NK-92 treated with Interleukin-12 subunit alpha and Interleukin-12 subunit beta, amount 100 ng/mL, for 24 hours (cell line): ENCODE data around the gene DHRS1.

Experiments used
- DNase-seq: peaks from one replicate; lab custom pipeline; 2025; lab: John Stamatoyannopoulos, UW

DHRS1 gene

DNA sequence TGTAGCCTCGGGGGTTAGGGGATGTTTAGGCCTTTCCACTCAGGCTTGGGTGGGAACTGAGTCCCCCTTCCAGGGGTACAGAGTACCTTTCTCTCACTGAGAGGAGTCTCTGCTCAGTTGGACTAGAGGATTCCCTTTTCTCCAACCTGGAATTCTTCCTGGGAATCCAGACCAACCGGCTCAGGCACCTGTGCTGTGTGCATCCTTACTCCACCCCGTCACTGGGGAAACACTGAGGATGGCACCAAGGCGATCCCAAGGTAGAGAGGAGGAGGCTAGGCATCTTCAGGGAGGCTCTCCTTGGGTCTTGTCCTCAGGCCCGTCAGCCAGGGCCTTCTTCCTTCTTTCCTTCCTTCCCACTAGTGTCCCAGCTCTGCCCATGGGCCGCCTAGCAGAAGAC is 35.7 kb downstream of the DHRS1 start:
- DNase-seq: no peak

DNA sequence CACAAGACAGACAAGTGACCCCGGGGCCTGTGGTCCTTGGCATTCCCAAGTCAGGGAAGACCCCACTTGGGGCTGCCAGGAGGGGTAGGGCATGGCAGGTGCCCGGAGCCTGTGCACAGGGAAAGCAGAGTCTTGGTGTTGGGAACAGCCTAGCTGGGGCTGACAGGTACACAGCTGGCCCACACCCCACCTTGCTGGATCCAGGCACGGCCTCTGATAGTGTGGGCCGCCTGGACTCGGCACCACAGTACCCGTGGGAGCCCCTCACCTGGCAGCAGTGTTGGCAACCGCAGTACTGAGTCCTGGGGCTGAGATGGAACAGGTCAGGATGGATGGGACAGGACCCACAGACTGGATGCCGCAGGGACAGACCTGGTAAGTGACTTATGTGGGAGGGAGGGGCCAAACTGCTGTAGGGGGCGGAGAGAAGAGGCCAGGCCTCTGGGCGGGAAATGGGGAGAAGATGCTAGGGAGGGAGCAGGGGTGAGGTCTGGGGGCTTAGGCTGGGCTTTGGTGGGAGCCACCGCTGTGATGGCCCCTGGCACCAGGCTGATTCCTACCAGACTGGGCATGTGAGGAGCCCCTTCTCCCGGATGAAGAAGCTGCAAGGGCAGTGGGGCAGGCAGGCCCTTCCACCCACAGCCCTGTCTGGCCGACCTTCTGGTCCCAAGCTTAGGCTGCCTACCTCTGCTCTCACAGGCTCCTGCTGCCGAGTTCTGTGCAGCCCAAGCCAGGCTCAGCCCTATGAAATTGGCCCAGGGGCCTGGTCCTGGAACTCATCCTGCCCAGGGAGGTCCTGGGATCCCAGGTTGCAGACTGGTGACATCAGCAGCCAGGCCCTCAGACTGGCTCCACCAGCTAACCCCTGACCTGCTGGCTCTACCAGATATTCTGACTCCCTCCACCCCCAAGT is 36.5 kb downstream of the DHRS1 start, which contains the start of gene TGM1:
Gene TGM1 (minus strand): TSS at position 357 of the 913 bp plus-strand sequence. CDS start 825 bp downstream, outside the sequence.
- DNase-seq: no peak

DNA sequence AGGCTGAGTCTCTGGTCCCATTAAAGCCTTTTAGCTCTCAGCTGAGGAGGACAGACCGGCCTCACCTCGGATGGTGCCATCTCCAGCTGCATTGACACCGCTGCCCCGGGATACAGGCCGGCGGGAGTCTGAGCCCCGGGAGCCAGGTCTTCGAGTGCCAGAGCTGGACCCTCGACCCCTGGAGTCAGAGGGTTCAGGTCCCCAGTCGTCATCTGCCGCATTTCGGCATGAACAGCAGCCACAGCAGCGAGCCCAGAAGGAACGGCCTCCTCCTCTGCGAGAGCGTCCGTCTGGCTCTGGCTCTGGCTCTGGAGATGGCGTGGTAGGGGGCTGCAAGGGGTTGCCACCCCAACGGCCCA is 37.6 kb downstream of the DHRS1 start:
- DNase-seq: no peak

DNA sequence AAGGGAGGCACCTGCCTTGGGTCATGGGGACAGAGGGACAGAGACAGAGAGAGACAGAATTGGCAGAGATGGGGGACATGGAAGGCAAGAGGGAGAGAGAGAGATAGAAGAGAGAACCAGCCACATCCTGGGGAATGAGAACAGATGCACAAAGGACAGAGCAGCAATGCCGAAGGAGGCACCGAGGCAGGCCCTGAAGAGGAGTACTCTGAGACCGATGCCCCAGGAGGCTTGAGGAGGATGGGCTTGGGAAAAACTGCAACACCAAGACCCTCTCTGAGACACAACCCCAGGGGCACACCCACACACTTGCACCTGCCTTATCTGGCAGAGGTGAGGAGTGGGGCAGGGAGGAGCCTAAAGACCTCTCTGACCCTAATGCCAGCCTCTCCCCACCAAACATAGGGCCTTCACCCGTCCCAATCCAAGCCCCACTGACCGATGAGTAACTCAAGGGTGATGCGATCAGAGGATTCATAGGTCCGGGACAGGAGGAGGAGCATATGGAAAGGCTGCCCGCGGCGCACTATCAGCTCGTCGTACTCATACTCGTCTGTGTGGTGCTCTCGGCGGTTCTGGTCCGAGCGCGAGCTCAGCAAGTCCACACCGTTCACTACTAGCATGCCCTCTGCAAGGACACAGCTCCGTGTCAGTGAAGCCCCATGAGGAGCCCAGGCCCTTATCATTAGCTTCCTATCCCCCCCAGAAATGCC is 38.2 kb downstream of the DHRS1 start:
- DNase-seq: no peak

DNA sequence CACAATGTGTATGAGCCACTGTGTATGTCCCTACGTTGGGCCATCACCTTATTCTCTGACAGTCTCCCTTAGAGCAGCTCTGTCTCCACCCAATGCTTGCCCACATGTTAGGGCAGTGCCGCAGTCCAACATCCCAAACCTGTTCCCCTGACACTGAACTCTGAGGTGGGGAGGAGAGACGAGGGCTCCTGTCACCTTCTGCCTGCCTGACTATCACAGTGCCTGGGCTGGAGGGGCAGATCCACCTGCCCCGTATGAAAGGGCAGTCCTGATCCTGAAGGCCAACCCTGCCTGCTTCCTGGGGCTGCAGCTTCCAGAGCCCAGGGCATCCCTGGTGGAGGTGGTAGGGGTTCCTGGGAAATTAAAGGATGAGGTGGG is 38.8 kb downstream of the DHRS1 start:
- no peak for DNase-seq

DNA sequence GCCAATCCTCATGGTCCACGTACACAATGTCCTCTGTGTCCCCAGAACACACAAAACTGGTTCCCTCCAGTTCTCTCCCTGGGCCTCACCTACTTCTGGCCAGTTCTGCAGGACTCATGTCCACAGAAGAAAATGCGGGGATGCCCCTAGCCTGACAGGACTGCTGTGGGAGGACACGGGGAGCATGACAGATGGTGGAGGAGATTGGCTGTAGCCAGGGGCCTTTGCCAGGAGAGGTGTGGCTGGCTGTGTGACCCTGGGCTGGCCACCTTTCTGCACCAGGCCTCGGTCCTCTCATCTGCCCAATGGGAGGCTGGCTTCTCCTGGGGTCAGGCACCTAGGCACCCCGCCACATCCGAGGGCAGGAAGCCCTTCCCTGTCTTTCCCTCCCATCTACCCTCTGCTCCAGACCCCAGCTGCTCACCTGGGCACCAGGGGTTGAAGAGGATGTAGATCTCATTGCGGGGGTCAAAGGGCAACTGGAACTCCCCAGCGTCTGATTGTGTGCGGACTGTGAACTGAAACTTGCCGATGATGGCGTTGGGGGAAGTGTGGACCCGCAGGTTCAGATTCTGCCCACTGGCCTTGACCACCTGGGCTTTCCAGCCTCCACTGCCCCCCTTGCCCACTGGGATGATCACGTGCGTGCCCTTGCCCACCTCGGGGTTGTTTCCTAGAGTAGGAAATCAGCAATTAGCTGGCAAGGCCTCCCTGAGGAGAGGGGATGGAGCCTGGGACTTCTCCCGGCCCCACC is 39.4 kb downstream of the DHRS1 start:
- DNase-seq: no peak

DNA sequence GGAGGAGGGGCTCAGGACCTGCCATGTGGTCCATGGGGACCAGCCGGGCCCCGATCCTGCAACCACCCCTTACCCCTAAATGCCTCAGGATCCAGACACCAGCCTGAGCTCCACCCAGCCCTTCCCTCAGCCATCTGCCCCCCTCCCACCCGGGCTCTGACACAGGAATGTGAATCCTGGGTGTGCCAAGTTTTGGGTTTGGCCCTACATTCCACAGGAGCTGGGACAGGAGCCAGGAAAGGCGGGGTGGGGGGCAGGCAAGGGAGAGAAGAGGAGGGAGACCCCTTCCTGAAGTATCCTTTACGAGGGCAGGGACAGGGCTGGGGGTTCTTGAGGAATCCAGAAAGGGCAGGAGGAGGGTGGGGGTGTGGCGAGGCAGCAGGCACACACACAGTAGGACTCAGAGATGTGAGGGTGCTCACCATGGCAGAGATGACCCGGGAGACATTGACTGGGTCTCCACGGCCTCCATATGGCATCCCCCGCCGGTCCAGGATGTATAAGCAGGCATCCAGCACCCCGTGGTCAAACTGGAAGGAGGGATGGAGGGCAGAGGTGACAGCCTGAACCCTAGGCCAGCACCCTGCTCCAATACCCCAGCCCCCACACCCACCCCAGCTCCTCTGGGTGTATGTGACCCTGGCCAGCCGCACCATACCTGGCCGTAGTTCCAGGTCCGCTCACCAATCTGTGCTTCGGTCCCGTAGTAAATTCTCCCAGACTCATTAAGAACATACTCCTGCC is 40.1 kb downstream of the DHRS1 start:
- no peak for DNase-seq

DNA sequence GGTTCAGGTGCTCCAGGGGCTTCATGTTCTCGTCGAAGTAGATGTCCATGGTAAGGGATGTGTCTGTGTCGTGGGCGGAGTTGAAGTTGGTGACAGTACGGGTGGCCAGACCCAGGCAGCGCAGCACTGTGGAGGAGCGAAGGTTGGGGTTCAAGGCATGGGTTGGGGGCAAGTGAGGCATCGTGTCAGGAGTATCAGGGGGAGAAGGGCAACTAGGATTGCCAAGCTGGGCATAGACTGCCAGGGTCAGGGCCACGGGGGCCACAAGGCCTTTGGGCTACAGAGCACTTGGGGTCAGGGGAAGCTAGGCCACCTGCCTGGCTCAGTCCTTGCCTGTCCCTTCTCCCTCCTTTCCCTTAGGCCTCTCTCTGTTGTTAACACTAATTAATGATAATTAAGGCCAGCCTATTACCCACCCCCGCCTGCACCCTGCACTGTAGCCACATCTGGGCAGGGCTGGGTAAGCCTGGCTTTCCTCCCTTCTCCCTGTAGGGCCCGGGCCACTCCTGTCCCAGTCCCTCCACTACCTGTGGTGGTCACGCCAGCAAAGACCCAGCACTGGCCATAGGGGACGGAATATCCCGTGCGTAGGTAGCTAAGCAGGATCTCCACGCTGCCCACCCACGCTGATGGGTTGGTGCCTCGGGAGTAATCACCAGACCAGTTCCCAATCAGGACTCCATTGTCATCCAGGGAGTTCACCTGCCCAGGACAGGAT is 40.9 kb downstream of the DHRS1 start:
- DNase-seq: no peak

DNA sequence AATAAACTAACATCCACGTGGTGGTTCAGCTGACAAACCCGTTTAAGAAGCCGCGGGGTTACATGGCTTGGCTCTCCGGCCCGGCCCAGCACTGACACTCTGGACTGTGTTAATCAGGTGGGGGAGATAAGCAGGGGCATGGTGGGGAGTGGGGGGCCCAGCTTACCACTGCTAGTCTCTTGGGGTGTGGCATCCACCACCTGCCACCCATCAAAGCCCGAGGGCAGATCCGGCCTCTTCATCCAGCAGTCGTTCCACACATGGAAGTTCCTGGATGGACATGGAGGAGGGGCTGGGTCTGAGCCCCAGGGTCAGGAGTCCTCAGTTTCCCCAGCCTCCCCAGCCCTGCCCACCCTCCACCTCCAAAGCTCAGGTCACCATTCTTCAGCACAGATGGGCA is 41.5 kb downstream of the DHRS1 start:
- DNase-seq: no peak

DNA sequence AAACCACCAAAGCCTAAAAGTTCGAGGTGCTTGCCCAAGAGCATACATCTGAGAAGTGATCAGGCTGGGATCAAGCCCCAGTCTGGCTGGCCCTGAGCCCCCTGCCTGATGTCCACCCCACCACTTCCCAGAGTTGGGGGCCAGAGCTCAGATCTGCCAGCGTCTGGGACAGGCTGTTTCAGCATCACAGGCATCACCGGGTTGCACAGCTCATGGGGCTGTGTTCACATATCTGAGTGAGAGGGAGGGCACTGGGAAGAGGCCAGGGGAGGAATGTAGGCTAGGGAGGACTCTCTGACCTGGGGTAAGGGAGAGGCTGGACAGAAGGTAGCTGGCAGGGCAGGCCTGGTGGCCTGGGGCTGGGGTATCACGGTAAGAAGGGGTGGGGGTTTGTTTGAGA is 42.6 kb downstream of the DHRS1 start:
- DNase-seq: no peak

DNA sequence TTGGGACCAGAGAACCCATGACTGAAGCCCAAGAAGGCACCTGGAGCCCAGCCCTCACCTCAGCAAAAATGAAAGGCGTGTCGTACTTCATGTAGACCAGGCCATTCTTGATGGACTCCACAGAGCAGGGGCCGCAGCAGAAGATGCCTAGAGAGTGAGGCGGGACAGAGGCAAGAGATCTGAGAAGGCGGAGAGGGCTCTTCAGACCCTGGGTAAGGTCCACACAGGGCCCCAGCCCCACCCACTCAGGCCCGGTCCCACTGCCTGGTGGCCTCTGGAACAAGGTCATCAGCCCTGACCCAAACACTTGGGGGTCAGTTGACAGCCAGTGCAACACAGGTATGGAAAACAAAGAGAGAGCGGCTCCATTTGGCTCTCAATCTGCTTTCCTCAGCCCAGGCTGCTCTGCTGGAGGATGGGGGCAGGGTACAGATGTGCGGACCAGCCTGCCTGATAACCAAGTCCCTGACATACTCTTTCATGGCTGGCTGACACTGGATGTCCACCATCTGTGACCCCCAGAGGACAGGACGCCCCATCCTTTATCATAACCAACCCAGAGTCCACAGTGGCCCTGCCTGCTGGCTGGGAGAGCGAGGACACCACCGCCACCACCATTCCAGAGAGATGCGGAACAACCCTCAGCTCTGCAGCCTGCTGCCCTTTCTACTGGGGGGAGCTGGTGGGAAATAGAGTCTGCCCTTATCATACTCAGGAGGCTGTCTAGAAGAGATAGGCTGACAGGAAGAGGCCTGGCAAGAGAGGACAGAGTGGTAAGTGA is 43.5 kb downstream of the DHRS1 start:
- DNase-seq: no peak

DNA sequence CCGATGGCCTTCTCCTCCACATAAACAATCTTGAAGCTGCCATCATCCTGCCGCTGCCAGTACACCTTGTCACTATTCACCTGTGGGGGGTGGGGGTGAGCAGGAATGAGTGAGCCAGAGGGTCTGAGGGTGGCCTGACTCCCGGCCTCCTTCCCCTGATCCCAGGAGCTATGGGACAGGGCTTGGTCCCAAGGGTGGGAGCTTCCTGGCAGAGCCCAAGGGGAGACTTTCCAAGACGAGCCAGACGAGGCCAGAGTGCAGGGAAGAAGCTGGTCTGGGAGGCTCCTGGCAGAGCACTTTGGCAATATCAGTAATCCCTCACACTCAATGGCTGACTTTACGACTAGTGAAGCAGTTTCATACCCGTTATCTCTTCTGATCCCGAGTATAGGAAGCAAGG is 44.1 kb downstream of the DHRS1 start:
- no peak for DNase-seq

DNA sequence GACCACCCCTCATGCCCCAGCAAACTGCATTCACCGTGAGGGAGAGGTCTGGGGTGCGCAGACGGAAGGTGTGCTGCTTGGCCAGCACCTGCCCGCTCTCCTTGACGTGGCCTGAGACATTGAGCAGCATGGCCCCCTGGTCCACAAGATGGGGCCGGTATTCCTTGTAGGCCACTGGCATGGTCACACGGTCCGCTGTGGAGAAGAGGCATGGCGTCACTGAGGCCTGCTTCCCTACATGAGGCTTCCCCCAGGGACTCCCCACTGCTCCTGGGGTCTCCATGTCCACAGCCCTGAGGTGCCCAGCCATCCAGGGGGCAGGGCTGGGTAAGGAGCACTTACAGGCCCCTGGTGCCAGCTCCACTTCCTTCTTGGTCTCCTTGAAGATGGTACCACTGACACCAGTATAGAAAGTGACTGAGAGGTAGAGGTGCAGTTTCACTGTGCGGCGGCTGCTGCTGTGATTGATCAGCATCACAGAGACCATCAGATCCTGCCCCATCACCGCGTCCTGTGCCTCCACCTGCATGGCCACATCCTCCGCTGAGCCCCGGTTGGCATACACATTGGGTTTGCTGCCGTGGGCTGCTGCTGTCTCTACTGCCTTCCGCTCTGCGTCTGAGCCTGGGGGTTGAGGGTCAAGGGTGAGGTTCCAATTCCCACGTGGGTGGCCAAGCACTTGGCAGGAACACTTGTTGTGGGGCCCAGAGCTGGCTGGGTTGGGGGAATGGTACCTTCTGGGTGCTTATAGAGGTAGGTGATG is 44.8 kb downstream of the DHRS1 start:
- no peak for DNase-seq

DNA sequence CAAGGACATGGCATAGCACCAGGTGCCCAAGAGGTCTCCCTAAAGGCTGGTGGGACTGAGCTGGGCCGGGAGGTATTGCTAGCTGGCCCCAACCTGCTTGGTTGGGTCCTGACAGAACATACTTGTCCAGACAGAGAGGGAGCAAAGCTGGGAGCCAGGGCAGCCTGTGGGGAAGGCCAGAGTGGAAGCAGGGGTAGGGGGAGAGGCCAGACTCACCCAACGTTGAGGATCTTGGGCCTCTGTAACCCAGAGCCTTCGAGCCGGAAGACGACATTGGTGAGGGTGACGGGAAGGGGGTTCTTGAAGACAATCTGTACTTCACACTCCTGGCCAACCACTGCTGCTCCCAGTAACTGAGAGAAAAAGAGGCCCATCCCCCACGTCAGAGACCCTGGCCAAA is 45.6 kb downstream of the DHRS1 start:
- DNase-seq: no peak

DNA sequence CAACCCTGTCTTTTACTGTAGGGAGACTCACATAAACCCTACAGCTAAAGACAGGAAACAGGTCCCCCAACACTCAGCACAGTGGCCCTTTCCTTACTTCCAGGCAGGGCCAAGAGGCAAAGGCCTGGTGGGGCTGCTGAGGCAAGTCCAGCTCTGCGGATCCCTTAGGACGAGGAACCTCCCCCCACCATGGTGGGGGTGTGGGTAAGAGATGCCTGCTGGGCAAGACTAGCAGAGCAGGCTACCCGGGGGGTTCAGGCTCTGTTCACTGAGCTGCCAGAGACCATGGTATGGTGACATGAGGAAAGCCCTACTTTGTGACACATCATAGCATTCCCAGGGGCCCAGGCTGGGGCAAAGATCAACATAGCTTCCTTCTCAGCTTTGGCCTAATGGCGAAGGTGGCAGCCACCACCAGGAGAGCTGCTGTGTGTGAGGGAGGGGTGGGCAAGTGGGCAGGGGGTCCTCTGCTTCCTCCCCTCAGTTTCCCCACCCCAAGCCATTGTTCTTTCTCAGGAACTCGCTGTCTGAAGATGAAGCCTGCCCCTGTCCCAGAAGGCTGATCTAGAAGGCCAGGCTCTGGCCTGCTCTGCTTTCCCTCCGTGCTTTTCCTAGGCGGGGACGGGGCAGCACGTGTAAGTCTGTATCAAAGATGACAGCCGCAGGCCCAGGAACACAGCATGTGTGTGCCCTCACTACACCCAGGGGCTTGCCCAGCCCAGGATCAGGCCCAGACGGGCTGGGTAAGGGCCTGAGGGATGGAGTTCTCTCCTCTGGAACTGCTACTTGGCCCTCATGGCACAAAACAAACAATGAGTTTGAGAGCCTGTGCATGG is 47.1 kb downstream of the DHRS1 start:
- DNase-seq: no peak

DNA sequence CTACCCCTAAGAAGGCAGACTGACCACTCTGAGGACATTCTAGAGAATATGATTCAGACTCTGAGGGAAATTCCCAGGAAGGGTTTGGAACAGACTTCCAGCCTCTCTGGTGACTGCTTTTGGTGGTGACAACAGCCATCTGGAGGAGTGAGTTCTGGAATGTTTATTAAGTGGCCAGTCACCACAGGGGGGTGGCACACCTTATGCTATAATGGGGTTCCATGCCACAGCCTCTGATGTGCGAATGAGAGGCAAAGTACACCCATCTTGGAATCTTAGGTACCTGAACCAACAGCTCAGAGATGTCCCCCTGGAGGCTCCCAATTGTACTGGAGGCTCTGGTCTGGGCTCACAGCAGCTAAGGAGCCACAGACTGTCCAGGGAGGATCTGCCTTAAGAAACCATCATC is 47.7 kb downstream of the DHRS1 start:
- no peak for DNase-seq

DNA sequence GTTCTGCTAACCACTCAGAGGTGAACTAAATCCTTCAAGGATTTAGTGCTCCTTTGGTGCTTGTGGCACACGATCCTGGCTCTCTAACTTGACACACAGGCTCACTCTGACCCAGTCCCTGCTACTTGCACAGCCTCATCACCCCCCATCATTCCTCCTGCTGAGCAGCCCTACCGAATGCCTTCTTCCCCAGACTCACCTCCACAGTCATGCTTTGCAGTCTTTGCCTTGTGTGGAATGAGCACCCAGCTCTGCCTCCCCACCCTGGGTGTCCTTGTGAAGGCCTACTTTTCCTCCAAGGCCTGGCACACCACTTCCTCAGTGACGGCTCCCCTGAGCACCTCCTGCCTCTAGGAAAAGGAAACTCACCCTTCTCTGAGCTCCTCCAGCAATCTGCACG is 49.2 kb downstream of the DHRS1 start:
- no peak for DNase-seq

DNA sequence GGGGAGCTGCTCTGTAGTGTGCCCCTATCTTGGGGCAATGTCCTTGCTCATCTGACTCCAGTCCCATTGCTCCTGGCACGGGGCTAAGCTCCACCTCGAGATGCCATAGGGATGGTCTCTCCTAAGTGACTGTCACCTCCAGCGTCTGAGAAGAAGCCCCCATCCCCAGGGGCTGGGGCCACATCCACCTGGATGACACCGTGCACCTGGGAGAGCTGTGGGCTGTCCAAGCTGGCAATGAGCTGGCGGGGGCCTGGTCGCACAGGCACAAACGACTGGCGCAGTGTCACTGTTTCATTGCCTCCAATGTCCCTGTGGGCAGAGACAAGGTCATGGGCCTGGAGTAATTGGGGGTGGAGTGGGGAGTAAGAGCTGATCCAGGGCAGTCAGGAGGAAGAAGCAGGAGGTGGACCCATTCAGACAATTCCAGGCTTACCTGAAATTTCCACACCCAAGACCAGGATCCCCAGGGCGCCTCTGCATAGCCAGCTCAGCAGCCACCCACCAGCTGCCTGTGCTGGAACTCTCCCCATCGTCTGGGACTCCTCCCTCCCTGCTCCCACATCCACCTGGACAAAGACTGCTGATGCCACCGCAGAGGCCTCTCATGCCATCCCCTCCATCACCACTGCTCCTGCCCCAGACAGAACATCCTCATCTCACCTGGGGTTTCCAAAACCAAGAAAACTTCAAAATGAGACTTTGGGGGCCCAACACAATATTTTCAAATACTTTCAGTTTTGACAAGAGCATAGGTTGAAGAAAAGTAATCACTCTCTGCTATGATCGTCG is 50.2 kb downstream of the DHRS1 start:
- no peak for DNase-seq
